HG03175 (cell line): Measurements from ENCODE around the gene AFDN.
"Not testable (repeated sequence)": the region's sequence is repeated elsewhere in the genome, so short reads cannot be mapped to it uniquely, and the experiment has no call there.

ENCODE experiments used
- ATAC-seq: cut with Tn5 transposase; IDR thresholded peaks from one replicate; pipeline ENCODE4 v1.9.1; 2021; ENCODE audit warnings: mild to moderate bottlenecking, moderate library complexity; ENCODE audit not compliant: unreplicated experiment

AFDN gene

DNA sequence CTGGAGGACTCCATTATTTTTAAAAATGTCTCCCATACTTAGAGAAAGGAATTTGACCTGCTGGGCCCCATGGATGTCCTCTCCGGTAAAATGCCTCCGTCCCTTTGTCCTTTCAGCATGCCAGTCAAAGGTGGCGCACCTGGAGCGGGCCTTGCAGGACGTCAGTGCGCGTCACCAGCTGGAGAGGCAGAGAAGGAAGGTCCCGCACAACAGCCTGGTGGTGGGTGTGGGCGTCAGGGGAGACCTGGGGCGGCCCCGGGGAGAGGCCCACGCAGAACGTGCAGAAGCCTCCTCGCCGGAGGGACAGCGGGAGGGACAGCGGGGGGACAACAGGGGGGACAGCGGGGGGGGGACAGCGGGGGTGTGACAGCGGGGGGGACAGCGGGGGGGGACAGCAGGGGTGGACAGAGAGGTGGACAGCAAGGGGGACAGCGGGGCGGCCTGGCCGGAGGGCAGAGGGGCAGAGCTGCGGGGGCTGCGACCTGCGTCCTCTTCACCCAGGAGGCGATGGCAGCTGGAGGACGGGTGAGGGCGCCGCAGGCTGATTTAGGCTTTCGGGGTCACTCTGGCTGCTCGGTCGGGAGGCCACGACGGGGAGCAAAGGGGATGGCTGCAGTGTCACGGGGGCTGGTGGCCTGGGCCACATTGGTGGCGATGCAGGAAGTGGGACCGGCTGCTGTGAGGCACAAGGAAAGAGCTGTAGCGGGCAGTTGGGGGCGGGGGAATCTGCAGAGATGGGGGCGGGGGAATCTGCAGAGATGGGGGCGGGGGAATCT lies 169.9 kb downstream of the AFDN start:
- no peak for ATAC-seq

GRCh38 chr6:167997642-167998041 lies 170.9 kb downstream of the AFDN start, which contains the start of gene KIF25:
Gene KIF25, plus strand, starts transcription at chr6:167997671. Its CDS starts 31,915 bp downstream, at chr6:168029586.
- no peak for ATAC-seq

DNA sequence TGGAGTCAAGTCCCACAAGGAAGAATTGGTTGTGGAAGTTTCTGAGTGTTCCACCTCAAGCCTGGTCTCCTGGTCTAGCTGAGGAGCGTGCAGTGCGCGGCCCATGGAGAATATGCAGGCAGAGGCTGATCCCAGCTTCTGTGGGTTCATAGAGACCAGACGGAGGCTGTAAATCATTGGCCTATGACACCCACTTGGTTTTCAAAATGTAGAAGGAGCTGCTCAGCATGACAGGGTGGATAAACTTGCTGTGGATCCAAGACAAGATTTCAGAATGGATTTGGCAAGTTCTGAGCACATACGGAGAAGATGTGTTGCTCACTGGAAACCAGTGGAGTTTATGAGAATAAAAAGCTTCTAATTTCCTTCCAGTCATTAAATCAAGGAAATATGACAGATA lies 171.5 kb downstream of the AFDN start:
- ATAC-seq = no peak

GRCh38 chr6:168000198-168001028 lies 173.7 kb downstream of the AFDN start:
- no peak for ATAC-seq

DNA sequence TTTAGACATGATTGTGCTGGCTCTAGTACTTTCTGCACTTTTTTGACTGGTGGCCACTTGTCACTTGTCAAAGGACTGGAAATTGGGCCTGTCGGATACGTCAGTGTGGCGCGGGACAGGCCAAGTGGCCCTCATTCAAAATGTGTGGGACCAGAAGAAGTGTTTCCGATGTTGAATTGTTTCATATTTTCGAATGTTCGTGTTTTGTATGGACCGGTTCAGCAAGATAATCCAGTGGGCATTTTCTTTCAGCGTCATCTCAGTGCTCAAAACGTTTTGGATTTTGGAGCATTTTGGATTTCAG lies 174.3 kb downstream of the AFDN start:
- ATAC-seq = no peak

- ATAC-seq = not testable (repeated sequence)
Measured at GRCh38 chr6:168001514-168001913, 174.8 kb downstream of the AFDN start.

- ATAC-seq = no peak
Measured at GRCh38 chr6:168002804-168003203, 176.1 kb downstream of the AFDN start.

DNA sequence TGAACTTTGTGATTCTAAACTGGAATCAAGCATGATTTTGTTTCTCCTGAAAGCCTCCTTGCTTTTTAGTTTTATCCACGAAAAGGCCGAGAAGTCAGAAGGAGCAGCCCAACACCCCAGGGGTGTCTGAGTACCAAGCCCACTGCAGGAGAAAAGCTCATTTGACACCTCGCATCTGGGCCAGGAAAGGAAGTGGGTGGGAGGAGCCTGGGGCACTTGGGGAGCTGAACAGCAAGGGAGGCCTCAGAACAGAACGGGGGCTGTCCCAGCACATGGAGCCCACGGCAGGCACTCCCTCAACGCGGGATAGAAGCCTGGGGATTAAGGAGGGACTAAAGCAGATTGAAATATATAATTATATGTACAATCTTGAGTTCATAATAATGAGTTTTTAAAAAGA lies 177.3 kb downstream of the AFDN start:
- ATAC-seq = no peak

GRCh38 chr6:168004945-168005344 lies 178.2 kb downstream of the AFDN start:
- ATAC-seq = no peak

DNA sequence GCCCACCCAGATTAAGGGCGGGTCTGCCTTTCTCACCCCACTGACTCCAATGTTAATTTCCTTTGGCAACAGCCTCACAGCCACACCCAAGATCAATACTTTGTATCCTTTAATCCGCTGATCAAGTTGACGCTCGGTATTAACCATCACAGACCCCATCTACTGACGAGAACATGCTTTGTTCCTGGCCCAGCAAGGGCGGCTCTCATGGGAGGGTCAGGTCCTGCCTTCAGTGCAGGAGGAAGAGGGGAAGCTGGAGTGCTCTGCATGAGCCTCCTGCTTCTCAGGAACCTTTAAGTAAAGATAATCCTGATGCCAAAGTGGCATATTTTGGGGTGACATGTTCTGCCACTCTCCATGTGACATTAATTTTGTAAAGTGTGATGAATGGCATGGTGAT lies 179.1 kb downstream of the AFDN start:
- ATAC-seq = no peak

DNA sequence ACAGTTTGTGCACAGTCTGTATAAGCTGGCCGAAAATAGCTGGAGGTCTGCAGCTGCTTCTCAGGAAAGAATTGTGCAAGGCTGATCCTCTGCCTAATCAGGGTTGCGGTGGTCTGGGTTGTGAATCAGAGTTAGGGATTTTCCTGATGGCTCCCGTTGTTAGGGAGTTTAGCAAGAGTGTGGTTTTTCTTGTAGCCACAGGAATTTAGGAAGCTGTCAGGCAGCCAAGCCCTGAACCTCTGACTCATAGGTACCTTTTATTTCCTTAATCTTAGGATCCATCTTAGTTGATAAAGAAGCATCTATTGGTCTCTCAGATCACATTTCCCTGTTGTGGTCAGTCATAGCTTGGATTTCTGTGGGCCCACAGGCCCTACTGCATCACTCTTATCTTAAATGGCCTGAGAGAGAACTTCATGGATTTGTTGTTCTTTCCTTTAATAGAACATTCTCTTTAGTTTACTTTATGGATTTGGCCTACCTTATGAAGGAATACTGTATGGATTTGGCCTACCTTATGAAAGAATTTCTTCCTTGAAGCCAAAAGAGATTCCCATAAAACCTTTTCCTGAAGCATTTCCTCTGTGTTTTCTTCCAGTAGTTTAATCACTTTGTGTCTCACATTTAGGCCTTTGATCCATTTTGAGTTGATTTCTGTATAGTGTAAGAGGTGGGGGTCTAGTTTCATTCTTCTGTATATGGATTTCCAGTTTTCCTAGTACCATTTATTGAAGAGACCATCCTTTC lies 181.1 kb downstream of the AFDN start:
- ATAC-seq = no peak

DNA sequence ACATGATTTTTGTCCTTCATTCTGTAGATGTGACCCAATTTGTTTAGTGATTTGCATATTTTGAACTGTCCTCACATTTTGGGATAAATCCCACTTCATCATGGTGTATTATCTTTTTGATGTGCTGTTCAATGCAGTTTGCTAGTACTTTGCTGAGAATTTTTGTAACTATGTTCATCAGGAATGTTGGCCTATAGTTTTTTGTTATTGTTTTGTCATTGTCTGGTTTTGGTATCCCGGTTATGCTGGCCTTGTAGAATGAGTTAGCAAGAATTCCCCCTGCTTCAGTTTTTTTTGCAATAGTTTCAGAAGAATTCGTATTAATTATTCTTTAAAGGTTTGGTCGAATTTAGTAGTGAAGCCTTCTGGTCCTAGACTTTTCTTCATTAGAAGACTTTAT lies 182.6 kb downstream of the AFDN start:
- ATAC-seq = no peak

DNA sequence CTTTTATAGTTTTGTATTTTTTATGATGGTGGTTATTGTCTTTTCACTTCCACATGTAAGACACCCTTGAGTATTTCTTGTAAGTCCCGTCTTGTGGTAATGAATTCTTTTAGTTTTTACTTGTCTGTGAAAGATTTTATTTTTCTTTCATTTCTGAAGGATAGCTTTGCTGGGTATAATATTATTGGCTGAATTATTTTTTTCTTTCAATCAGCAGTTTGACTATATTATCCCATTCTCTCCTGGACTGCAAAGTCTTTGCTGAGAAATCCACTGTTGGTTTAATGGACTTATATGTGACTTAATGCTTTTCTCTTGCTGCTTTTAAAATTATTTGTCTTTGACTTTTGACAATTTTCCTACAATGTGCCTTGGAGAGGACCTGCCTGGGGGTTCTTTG lies 184.6 kb downstream of the AFDN start:
- no peak for ATAC-seq

DNA sequence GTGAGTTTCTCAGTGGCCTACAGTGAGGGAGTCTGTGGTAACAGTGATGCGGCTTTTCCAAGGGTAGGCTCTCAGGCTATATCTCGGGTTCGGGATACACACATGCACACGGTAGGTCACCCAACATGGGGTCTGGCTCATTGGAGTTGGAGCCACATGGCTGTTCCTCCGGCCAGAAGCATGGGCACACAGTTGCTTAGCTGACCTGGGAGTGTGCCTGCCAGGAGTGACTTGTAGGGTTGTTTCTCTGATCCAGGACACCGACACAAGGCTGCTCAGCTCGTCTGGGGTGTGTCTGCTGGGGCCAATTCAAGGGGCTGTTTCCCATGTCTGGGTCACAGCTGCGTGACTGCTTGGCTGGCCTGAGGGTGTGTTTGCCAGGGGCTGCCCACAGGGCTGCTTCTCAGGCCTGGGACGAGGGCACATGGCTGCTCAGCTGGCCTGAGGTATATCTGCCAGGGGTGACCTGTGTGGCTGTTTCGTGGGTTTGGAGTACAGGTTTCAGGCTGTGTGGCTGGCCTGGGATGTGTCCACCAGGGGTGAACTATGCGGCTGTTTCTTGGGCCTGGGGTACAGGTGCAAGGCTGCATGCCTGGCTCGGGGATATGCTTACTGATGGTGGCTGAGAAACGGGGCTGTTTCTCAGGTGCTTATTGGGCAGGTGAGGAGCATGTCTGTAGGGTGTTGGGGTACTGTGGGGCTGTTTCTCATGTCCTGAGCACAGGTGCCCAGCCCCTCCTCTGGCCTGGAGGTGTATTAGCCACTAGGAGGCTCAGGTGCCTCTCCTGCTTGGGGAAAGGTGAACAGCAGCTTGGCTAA lies 185.9 kb downstream of the AFDN start:
- no peak for ATAC-seq

GRCh38 chr6:168013250-168013915 lies 186.7 kb downstream of the AFDN start:
- ATAC-seq = no peak

- ATAC-seq = no peak
Measured at GRCh38 chr6:168014428-168014827, 187.7 kb downstream of the AFDN start.

DNA sequence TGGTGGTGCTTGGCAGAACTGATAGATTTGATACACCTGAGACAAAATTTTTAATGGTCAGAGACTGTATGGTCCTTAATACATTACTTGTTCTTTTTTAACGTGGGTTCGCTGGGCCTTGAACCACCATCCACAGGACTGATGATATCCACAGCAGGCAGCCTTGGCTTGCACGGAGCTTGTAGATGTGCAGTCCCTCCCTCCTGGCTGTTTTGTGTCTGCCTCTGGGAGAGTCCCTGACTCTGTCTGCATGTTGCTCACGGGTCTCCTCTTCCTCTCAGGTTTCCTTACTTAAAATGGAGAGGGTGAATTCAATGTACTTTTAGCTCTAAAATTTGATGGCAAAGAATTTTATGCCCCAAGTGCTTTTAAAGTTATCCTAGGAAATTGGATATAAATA lies 188.3 kb downstream of the AFDN start:
- ATAC-seq = no peak

- ATAC-seq = no peak
Measured at GRCh38 chr6:168015482-168016175, 188.9 kb downstream of the AFDN start.

DNA sequence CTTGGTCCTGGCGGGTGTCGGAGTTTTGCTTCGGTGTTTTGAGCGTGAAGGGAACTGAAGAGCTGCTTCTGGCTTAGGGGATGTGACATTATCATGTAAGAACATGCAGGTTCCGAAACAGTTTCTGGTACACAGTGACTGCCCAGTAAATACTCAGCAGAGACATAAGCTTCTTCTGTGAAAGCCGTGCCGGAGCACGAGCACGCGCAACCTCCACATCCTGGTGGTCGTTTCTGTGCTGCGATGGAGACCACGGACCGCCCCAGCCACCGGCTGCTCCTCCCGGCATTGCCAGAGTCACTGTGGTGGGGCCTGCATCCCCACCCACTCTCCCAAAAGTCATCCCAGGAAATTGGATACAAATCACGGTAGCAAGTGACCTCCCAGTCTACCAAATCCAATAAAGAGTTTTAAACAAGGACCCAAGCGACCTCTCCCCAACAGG lies 189.5 kb downstream of the AFDN start:
- ATAC-seq = no peak
